Uterus (tissue), 4 donors: Measurements from ENCODE around the gene ANKDD1A. TPM values are rescaled to one million over a fixed set of nuclear protein-coding genes. Genes with fewer than 3 reads are reported as not detected.

Experiments used
- DNase-seq, 2 donors: peaks; one replicate each; pipeline ENCODE4 v3.0.0-alpha.2; 2019 to 2020
- H3K27ac ChIP-seq, 2 donors: fragments of 200-600 bp; sonication (generic); 1 replicate in 1 of 2; 2 replicates in 1 of 2; pipeline ENCODE4 v1.5.1; 2016 to 2018
- H3K27me3 ChIP-seq, 2 donors: fragments of 200-600 bp; sonication (generic); one replicate each; pipeline ENCODE4 v1.5.1; 2018 to 2019; ENCODE audit warnings: control low read depth in 1 of 2
- H3K36me3 ChIP-seq, 2 donors: fragments of 200-600 bp; sonication (generic); one replicate each; pipeline ENCODE4 v1.5.1; 2019; ENCODE audit warnings: control low read depth in 1 of 2
- H3K4me1 ChIP-seq, 2 donors: fragments of 200-600 bp; sonication (generic); one replicate each; pipeline ENCODE4 v1.5.1; 2018 to 2019; ENCODE audit warnings: control low read depth in 1 of 2
- H3K4me3 ChIP-seq, 2 donors: fragments of 200-600 bp; sonication (generic); 1 replicate in 1 of 2; 2 replicates in 1 of 2; pipeline ENCODE4 v1.5.1; 2018 to 2019; ENCODE audit warnings: mild to moderate bottlenecking in 1 of 2
- H3K9me3 ChIP-seq, 2 donors: fragments of 200-600 bp; sonication (generic); one replicate each; pipeline ENCODE4 v1.5.1; 2019; ENCODE audit warnings: control low read depth in 1 of 2
- CTCF ChIP-seq, 4 experiments: fragments of 200-600 bp in 2 of 4; fragments of 450-650 bp in 2 of 4; sonication (generic) in 2 of 4; IDR thresholded peaks; one replicate each; pipeline ENCODE4 v1.5.1; 2016 to 2019; ENCODE audit warnings: antibody characterized with exemption in 4 of 4, mild to moderate bottlenecking in 2 of 4, moderate library complexity in 1 of 4
- POLR2A ChIP-seq, 2 donors: fragments of 450-650 bp; IDR thresholded peaks; one replicate each; pipeline ENCODE4 v1.6.1; 2016; ENCODE audit warnings: antibody characterized with exemption in 2 of 2, mild to moderate bottlenecking in 1 of 2, moderate library complexity in 1 of 2
- intact Hi-C: fragments of 100-400 bp; cut with DNase I; formaldehyde crosslinking; loops from one replicate; pipeline ENCODE4 v1.15.1; 2023; ENCODE audit warnings: low total_unique reads
- total RNA-seq, 4 donors: library from RNA; depleted of rRNA in 3 of 4; stranded (reverse); fragments of >200 nt in 3 of 4; gene quantifications; one replicate each; pipeline versions ENCODE4 v1.1.0 to v1.2.4, GENCODE V29; 2014 to 2023
- donor health status: DM: yes; HTN: yes; CAD: no.

Gene ANKDD1A
- total RNA-seq, 4 donors from 2014 or later = 0.59 to 36.2 (median 17.7) TPM

DNA sequence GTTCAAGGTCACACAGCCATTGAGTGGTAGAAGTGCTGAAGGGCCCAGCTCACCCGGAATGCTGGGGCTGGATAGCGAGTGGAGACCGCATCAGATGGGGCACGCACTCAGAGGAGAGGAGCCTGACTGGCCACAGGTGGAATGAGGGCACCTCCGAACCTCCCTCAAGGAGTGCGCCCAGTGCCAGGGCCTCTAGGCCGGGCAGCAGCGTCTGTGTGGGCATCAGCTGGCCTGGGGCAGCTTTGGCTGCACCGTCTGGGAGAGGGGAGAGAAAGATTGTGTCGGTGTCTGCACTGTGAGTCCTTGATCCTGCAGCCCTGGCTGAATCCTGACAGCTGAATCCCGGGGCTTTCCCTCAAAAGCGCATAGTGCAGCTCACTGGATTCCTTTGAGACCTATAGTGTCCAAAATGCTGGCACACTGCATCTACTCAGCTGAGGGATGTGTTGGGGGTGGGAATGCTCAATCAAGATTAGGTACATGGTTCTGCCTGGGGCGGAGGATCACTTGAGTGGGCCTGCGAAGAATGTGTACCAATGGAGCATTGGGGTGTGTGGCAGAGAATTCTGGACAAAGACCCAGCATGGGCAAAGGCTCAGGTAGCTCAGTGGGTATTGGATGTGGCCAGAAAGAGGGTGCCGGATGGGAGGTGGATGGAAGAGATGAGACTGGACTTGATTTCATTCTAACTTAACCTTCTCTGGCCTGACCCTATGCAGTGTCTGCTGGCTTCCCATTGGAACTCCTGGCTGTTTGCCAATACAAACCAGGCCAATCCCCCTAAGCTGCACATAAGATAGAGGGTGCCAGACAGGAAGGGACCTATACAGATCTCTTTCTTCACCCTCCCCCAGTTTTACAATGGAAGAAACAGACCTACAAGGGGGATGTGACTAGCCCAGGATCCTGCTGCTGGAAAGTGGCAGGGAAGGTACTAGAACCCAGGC lies 950 bp downstream of the ANKDD1A start:
- intact Hi-C loops = no loop called here
- DNase-seq = no peak

DNA sequence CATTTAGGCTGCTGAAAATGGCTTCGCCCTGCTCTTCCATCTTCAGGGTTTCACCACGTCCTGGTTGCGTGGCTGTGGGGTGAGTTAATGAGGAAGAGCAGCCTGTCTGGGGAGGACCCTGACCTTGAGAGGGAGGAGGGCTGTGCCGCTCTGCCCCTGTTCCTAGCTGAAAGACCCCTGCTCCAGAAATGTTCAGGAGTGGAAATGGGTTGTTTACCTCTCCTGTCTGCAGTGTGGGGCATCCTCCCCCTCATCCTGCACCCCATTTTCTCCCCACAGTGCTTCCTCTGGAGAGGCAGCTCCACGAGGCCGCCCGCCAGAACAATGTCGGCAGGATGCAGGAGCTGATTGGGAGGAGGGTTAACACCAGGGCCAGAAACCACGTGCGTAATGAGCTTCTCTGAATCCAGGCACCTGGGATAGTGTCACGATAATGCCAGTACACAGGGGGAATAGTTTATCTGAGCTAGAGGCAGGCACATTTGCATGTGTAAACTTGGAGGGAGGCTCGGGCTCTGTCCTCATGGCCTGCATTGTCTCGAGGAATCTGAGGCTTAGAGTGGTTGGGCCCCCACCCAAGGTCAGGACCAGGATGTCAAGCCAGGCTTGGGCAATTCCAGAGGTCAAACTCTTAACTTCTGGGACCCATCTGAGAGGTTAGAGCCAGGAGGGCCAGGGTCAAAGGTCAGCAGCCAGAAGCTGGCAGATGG lies 4.0 kb downstream of the ANKDD1A start:
- intact Hi-C loops = no loop called here
- TF ChIP-seq POLR2A (IDR thresholded peaks at IDR 0.05) = no peak
- TF ChIP-seq CTCF (IDR thresholded peaks at IDR 0.05) = no peak
- Histone ChIP-seq H3K4me3 (no peak overlapping the region), H3K27ac (no peak overlapping the region), H3K4me1 (no peaks in the 10 kb centered on the region), H3K9me3 (no peaks in the 10 kb centered on the region), H3K36me3 (no peaks in the 10 kb centered on the region), H3K27me3 (no peaks in the 10 kb centered on the region)
- no peak for DNase-seq

More for the DNA sequence above, 950 bp downstream of the ANKDD1A start:
- H3K4me3 ChIP-seq = peak overlapping the region; percentile 51 to 59
- no peaks in the 10 kb centered on the region for H3K36me3 ChIP-seq
- TF ChIP-seq CTCF (IDR thresholded peaks at IDR 0.05) (no peak), POLR2A (IDR thresholded peaks at IDR 0.05) (no peak)
- H3K27me3 ChIP-seq = no peaks in the 10 kb centered on the region
- no peaks in the 10 kb centered on the region for H3K4me1 ChIP-seq
- H3K9me3 ChIP-seq = no peaks in the 10 kb centered on the region
- H3K27ac ChIP-seq = peak overlapping the region in 1 of 2 donors; percentile 81

- intact Hi-C loops = no loop called here
- Histone ChIP-seq H3K9me3 (no peaks in the 10 kb centered on the region), H3K36me3 (no peaks in the 10 kb centered on the region), H3K27ac (no peak overlapping the region), H3K4me3 (no peak overlapping the region), H3K27me3 (no peaks in the 10 kb centered on the region), H3K4me1 (no peaks in the 10 kb centered on the region)
- TF ChIP-seq POLR2A (IDR thresholded peaks at IDR 0.05) (no peak), CTCF (IDR thresholded peaks at IDR 0.05) (no peak)
- DNase-seq = no peak
Measured at GRCh38 chr15:64916365-64916764, 4.7 kb downstream of the ANKDD1A start.

GRCh38 chr15:64917211-64917610 lies 5.5 kb downstream of the ANKDD1A start:
- Histone ChIP-seq H3K36me3 (no peaks in the 10 kb centered on the region), H3K27me3 (no peaks in the 10 kb centered on the region), H3K4me1 (no peaks in the 10 kb centered on the region), H3K27ac (no peak overlapping the region), H3K4me3 (no peak overlapping the region), H3K9me3 (no peaks in the 10 kb centered on the region)
- no peak for DNase-seq
- intact Hi-C loops = no loop called here
- TF ChIP-seq POLR2A (IDR thresholded peaks at IDR 0.05) (no peak), CTCF (IDR thresholded peaks at IDR 0.05) (no peak)

GRCh38 chr15:64919721-64920120 lies 8.0 kb downstream of the ANKDD1A start:
- H3K4me1 ChIP-seq = no peaks in the 10 kb centered on the region
- no peaks in the 10 kb centered on the region for H3K36me3 ChIP-seq
- no peak for DNase-seq
- no peak overlapping the region for H3K4me3 ChIP-seq
- H3K9me3 ChIP-seq = no peaks in the 10 kb centered on the region
- H3K27me3 ChIP-seq = no peaks in the 10 kb centered on the region
- intact Hi-C loops = no loop called here
- no peak overlapping the region for H3K27ac ChIP-seq
- no peak for TF ChIP-seq CTCF (IDR thresholded peaks at IDR 0.05)
- no peak for TF ChIP-seq POLR2A (IDR thresholded peaks at IDR 0.05)
